ENCODE data around the gene ASAP3.

ASAP3 gene

DNA sequence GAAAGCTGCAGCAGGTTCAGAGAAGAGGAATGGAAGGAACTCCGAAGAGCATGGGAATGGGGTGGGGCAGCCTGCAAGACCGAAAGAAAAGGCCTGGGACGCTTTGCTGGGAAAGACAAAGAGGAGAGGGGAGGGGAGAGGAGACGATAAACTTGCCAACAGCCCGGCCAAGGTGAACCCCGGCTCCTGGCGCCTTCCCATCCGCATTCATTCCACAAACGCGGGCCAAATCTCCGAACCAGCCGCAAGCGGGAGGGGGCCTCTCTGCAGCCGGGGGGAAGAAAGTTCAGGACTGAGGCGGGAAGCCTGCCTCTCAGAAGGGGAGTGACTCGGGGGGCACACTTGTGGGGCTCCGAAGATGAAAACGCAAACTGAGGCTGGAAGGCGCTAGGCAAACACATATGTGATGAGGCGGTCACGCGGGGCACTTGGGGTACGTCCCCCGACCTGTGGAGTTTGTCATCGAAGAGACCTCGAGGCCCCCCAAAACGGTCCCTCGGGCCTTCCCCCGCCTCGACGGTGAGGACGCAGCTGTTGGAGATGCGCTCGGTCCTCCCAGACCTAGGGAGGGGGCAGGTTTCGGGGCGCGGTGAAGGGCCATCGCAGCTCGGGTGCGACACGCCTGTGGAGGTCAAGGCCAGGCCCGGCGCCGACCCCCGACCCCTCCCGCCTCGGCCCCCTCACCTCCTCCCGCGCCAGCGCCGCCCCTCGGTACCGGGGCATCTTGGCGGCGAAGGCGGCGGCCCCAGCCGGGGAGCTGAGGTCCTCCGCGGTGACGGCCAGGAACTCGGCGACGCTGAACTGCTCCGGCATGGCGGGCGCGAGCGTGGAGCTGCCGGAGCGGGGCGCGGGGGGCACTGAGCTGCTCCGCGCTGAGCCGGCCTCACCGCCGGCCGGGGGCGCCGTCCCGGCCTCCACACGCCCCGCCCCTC lies at the start of gene ASAP3:
ASAP3 (minus strand) TSS at position 859 of the 932 bp plus-strand sequence; CDS start at position 813, 46 bp downstream.
- DNase-seq: peak; percentile 64

DNA sequence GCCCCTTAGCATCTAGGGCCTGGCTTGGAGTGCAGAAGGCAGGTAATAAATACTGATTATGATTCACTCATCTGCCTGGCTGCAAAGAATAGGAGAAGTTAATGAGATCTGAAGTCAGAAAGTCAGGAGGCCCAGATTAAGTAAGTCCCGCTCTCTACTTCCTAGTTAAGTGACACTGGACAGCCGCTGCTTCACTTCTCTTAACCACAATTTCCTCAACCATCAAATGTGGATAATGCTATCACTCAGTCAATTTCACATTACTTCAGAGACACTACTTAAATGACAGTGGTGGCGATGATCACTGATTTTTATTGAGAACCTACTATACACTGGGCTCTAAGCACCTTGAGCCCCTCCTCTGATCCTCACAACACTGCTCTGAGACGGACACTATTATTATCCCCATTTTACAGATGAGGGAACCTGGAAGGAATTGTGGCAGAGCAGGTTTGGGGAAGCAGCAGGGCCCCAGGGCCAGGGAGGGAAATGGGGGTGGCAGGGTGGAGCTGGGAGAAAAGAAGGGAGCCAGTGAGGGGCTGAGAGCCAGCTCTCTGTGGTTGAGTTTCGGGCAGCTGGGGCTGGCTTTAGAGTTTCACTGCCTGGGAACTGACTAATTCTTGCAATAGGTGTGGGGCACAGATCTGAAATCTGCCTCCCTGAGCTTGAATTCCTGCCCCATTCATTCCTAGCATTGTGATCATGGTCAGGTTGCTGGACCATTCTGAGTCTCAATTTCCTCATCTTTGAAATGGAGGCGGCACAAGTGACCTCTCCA lies 49.5 kb upstream of the ASAP3 start:
- DNase-seq: no peak

DNA sequence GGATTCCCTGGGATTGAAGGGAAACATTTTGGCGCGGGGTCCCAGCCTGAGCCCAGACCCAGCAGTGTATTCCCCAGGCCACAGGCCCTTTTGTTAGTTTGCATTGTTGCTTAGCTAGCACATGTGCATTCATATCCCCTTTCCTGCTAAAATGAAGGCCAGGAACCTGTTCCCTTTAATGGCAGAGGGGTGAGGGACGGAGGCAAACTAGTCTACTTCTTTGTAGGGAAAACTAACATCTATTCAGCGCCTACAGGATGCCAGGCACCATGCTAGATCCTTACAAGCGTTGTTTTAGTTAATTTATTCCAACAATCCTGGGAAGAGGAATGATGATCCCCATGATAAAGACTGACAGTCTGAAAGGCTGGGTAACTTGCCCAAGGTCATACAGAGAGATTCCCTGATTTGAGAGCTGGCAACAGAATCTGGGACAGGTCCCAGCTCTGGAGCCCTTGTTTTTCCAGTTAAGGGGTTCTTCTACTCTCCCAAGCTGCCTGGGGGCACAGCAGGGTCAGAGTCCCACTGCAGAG lies 47.6 kb upstream of the ASAP3 start:
- DNase-seq: no peak

DNA sequence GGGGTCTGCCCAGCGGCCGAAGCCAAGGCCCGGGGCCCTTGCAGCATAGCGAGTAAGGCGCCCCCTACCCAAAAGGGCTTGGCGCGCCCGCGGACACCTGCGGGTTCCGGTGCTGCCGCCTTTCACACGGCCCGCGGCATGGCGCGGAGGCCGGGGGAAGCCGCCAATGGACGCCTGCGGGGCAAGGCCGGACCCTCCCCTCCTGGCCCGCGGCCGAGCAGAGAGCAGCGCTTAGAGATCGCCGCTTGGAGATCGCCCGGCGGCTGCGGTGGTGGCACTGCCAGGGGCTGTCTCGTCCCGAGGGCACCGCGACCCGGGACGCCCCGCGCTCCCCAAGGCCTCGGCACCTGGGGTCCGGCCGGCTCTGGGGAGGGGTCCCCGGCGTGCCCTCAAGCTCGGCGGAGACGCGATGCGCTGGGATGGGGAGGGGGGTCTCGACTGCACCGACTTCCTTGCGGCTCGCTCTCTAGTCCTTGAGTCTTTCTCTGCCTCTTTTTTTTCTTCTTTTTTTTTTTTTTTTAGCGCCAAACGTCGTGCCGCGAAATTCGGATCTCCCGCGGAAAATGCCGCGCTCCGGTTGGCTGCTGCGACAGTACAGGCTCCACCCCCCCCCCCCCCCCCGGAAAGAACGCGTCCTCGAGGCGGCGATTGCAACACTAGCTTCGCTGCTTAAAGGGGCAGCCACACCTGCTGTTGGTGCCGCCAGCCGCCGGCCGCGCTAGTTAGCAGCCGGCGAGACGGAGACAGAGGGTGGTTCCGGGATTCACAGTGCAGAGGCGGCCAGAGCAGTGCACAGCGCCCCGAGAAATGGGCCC lies 47.0 kb upstream of the ASAP3 start, which contains the start of gene E2F2:
E2F2 (minus strand) TSS at position 487 of the 815 bp plus-strand sequence; CDS start at position 47, 440 bp downstream.
- DNase-seq: peak; percentile 84

DNA sequence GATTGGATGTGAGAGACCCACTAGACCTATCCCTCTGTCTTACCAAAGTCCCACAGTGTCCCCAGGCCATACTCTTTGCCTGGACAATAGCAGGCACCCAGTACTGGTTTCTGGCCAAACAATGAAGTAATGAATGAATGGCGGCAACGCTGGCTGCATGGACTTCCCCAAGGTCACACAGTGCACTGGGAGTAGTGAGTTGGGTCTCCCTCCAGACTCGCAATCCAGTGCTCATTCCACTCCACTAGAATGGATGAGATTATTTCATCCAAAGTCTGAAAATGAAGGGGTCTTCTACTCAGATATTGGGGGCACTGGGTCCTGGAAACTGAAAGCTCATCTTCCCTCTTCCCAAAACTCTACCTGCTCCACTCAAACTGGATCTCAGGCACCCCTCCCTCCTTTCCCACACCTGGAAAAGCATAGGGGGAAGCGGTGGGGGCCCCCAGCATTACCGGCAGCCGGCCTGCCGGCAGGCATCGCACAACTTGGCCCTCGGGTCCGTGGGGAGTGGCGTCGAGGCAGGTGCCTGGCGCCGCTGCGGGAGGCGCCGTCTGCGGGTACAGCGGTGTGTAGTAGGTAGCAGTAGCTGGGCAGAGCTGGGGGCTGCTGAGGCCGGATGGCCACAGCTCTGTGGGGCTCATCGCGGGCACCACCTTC lies 46.2 kb upstream of the ASAP3 start:
- DNase-seq: no peak

DNA sequence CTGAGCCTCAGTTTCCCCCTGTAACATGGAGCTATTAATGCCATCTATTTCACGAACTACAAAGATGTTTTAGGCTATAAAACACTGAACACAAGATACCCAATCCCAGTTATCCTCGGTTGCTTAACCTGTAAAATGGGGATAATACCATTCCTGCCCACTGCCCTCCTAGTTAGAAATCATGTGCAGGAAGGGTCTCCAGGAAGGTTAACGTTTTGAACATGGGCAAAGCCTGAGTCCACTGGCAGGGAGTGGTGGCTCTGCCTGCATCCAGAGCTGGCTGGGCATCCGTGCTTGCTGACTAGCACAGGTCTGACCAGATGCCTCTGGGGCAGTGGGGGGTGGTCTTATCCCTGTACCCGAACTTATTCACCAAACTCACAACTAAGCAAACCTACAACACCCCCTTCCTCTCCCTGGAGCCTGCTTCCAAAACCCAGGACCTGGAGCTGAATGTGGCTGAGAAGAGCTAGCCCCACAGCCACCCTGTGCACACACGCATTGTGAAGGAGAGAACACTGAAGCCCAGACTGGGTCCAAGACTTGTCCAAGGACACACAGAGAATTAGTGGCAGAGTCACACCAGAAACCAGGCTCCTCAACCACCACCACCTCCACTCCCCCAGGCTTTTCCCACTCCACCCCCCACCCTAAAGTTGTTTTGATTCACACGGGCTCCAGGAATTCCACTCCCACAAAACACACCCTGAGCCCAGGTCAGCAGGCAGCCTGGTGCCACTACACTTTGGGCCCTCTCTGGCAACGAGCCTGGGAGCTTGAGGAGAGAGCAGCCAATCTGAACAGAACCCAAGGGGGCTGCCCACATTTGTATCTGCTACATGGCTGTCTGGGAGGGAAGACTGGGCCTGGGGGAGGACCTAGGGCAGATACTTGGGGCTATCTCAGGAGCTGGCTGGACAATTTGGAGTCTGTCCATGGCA lies 45.4 kb upstream of the ASAP3 start:
- DNase-seq: no peak

DNA sequence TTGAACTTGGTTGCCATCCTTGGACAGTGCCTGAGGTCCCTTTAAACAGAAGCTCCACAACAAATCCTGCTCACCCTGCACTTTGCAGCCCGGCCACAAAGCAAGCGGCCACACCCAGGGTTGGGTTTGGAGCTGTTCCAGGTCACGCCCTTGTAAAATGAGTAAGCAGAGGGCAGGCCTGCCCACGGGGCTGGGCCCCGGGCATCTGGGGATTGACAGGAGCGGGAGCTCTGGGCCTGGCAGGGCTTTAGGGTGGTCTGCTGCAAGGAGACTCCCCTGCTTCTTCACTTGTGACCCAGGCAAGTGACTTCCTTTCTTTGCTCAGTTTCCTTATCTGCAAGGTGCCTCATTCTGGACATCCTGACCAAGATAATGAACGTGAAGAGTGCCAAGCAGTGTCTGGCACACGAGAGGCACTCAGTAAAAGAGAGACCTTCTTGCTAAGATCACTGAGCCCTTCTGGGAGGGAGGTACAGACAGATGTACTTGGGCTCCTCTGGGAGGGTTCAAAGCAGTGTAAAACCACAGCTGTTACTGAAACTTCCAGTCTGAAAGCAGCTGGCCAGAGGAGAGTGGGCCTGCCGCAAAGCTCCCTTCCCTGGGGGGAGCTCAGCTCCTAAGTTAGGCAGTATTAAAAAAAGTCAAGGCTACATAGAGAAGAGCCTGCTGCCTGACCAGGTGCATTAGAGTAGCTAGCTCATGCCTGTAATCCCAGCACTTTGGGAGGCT lies 44.4 kb upstream of the ASAP3 start:
- DNase-seq: peak; percentile 53

DNA sequence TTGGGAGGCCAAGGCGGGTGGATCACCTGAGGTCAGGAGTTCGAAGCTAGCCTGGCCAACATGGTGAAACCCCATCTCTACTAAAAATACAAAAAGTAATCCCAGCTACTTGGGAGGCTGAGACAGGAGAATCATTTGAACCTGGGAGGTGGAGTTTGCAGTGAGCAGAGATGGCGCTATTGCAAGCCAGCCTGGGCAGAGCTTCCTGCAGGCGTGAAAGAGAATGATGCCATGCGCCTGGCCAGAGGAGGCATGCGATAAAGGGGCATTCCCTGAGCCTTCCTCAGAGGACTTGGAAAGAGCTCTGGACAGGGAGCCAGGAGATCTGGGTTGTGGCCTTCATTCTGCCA lies 43.9 kb upstream of the ASAP3 start:
- DNase-seq: no peak

DNA sequence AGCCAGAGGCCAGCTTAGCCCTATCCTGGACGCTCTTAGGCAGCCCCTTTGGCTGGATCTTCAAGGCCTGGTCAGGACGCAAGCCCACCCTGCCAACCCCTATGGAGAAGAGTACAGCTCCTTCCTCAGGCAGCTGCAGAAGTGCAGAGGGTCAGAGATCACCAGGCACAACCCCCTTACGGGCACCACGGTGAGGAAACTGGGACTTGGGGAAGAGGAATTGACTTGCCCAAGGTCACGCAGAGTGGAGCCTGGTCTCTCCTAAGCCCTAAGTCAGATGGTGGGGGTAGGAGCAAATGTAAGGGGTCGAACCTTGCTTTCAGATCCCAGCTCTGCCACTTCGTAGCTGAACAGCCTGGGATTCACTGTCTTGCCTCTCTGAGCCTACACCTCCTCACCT lies 43.4 kb upstream of the ASAP3 start:
- no peak for DNase-seq

DNA sequence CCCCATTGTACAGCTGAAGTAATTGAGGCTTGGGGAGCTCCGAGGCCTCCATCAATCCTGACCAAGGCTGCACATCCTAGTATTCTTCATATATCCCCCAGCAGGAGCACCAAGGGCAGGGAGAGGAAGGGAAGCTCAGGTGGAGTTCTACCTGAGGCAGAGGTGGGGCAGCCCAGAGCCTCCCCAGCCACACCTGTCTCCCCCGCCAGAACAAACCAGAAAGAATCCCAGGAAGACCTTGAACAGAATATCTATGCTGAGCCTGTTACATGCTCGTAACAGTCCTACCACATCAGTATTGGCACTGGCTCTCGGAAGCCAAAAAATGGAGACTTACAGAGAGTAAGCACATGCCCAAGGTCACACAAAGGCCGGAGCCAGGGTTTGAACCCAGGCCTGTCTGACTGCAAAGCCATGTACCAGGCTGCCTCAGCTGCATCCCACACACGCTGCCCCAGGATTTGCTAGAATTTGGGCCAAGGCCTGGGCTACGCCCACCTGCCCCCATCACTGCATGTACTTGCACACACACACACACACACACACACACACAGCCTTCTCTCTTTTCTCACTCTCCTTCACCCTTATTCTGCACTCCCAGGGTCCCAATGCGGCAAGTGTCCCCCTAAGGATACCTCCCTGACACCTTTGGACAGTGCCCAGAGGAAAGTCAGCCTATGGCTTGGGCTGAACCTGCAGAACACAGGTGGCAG lies 42.5 kb upstream of the ASAP3 start:
- no peak for DNase-seq

DNA sequence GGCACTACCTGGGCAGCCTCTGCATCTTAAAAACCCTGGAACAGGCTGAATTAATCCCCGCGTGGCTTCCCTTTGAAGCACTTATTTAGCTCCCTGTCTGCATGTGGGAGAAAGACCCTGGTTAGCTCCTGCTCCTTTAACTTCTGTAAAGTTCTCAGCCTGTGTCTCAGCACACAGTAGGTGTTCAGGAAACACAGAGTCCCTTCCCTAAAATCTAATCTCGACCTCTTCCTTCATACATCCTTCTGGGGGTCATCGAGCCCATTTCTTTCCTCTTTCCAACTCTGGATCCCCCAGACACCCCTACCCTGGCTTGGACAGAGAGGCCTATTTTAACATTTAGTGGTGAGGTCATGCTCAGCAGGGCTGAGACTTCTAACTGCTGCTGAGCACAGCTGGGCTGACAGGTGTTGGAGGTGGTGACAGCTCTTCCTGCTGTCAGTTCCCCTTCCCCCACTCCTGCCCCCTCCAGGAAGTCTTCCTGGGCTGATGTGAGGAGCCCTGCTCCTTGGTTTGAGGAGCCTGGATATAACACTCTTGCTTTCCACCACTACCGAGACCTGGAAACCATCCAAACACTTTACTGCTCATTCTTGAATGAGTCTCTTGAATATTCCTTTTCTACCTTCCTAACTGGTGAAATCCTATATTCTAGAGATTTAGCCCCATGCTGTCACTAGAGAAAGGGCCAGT lies 41.7 kb upstream of the ASAP3 start:
- DNase-seq: no peak

DNA sequence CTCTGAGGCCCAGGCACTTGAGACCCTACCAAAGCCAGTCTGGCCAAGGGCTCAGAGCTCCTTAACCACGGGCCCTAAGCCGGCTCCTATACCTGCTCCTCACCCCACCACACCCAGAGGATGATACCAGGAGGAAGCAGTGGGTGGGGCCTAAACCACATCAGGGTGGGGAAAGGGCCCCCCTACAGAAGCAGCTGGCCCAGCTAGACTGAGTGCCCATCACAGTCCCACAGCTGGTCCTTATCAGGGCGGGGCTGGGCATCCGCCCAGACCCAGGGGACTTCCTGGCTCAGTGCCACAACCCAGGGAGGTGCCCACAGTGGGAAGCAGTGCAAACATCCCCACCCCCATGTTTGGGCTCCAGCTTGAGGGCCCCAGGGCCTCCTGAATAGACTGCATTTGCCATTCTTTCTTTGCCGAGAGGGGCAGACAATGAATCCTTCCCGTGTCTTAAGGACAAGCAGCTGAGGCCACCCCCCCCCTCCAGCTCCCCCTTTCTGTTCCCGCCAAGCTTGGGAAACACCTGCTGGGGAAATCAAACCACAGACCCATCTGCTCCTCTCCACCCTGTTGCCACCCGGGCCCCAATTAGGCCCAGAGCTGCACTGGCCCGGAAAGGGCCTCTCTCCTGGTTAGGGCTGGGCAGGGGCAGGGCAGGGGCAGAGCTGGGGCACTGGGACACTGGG lies 40.9 kb upstream of the ASAP3 start:
- no peak for DNase-seq

DNA sequence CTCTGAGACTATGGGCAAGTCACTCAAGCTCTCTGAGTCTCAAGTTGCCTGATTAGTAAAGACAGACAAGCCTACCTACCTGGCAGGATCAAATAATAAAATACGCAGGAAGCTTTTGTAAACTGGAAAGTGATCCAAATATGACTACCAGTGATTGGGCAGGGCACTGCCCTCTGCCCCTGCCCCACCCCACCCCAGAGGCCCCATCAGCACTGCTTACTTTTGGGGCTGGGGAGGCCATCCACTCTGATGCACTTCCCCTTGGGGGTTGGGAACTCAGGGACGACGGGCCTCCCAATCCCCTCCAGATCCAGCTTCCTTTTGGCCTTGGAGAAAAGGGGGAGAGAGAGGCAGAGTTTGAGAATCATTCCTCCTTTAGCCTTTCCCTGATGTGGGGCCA lies 40.2 kb upstream of the ASAP3 start:
- no peak for DNase-seq

DNA sequence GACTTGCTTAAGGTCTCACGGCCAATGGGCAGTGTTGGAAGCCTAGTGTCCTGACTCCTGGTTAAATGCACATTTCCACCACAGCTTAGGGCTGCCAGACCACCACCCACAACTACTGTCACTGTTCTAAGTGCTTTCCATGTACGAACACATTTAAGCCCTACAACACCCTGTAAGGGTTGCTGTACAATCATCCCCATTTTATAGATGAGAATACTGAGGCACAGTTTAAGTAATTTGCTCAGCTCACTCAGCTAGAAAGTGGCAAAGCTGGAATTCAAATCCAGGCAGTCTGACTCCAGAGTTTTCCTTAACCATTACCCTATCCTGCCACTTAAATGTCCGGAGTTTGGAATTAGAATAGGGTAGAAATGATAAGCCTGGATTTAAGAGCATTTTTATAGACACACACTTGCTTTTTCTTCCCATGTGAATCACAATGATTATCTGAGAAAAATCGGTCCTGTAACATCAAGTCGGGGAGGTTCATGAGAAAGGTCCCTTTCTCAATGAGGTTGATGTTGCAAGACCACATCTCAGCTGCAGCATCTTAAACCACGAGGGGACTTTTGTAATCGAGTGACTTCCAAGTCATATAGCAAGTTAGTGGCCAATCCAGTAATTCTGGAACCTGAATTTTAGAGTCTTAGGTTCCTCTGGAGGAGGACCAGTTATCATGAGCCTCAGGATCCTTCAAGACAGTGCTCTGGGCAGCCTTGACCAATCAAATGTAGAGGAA lies 38.4 kb upstream of the ASAP3 start:
- no peak for DNase-seq

DNA sequence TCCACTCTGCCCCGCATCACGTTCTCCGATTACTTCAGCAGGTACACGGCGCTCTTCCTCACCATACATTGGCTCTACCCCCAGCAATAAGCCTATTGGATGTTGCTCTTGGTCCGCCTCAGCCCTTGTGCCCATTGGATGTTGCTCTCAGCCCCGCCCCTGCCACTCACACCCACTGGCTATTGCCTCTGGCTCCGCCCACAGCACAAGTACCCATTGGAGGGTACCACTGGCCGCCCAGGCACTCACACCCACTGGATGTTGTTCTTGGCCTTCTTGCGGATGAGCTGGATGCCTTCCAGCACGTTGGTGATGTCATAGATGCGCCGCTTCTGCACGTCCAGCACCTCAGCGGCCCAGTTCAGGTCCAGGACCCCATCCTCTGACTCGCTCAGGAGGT lies 37.6 kb upstream of the ASAP3 start:
- DNase-seq: no peak

DNA sequence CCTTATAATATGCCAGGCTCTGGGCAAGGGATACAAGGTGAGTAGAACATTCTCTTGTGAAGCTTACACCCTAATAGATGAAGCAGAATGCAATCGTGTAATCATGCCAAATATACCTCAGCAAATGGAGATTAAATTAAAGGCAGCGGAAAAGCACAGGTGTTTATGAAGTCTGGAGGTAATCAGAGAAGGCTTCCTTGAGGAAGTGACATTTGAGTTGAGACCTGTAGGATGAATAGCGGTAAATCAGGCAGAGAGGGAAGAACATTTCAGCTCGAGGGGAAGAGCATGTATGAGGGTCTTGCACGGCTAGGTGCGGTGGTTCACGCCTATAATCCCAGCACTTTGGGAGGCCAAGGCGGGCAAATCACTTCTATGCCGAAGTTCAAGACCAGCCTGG lies 33.6 kb upstream of the ASAP3 start:
- no peak for DNase-seq

DNA sequence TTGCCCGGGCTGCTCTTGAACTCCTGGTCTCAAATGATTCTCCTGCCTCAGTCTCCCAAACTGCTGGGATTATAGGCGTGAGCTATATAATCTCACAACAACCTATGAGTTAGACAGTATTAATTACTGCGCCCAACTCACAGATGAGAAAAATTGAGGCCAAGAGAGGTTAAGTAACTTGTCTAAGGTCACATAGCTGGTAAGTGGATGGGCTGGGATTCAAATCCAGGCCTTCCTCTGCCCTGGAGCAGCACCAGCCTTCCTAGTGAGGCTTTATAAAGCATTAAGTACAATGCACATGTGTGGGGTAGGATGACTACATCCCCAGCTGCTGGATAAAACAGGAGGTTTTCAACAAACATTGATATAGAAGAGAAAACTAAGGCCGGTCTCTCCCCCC lies 31.9 kb upstream of the ASAP3 start:
- DNase-seq: no peak
